Fibroblast of the aortic adventitia (primary cell): Measurements from ENCODE around the gene SMAP2. TPM values are rescaled to one million over a fixed set of nuclear protein-coding genes. Genes with fewer than 3 reads are reported as not detected.
A peak's percentile ranks its signal among the peaks of the same experiment; 100 is the strongest.

ENCODE experiments used
- DNase-seq: peaks from one replicate; pipeline ENCODE4 v3.0.0-alpha.2; 2010; ENCODE audit warnings: low read depth
- H3K4me3 ChIP-seq: 2 replicates; pipeline ENCODE4 v1.5.1; 2011; ENCODE audit warnings: low read depth, mild to moderate bottlenecking, control low read depth, low read length, moderate library complexity
- CTCF ChIP-seq: IDR thresholded peaks from 2 replicates; pipeline ENCODE4 v1.5.1; 2011; ENCODE audit warnings: mild to moderate bottlenecking, low read length, control low read depth, inconsistent platforms; ENCODE audit not compliant: insufficient read depth
- total RNA-seq: library from RNA; depleted of rRNA; stranded (reverse); fragments of >200 nt; gene quantifications from 2 replicates; pipeline ENCODE4 v1.2.3, GENCODE V29; 2012; ENCODE audit warnings: low replicate concordance

Gene SMAP2
- total RNA-seq, 1 donor: 27.4 TPM

DNA sequence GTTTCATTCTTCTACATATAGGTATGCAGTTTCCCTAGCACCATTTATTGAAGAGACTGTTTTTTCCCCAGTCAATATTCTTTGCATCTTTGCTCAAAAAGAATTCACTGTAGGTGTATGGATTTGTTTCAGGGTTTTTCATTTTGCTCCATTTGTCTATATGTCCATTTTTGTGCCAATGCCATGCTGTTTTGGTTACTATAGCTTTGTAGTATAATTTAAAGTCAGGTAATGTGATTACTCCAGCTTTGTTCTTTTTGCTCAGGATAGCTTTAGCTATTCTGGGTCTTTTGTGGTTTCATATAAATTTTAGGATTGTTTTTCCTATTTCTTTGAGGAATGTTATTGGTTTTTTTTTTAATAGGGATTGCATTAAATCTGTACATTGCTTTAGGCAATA lies 15.9 kb upstream of the SMAP2 start:
- no peak for TF ChIP-seq CTCF
- no peak for DNase-seq
- H3K4me3 ChIP-seq: no peak overlapping the region

- H3K4me3 ChIP-seq: no peak overlapping the region
- TF ChIP-seq CTCF: no peak
Measured at GRCh38 chr1:40360631-40361030, 12.9 kb upstream of the SMAP2 start.

DNA sequence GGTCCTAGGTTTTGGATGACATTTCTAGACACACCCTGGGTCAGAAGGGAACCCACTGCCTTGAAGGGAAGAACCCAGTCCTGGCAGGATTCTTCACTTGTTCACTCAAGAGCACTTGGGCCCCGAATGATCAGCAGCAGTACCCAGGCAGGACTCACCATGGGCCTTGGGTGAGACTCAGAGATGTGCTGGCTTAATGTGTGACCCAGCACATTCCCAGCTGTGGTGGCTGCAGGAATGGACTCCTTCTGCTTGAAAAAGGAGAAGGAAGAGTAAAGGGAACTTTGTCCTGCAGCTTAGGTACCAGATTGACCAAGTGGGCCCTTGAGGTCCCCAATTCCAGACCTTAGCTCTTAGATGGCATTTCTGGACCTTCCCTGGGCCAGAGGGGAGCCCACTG lies 12.3 kb upstream of the SMAP2 start:
- H3K4me3 ChIP-seq: no peak overlapping the region
- TF ChIP-seq CTCF: no peak
- DNase-seq: no peak

More at GRCh38 chr1:40360631-40361030, 12.9 kb upstream of the SMAP2 start:
- no peak for DNase-seq

GRCh38 chr1:40361637-40362036 lies 11.9 kb upstream of the SMAP2 start:
- no peak for TF ChIP-seq CTCF
- no peak for DNase-seq
- H3K4me3 ChIP-seq: no peak overlapping the region

- no peak overlapping the region for H3K4me3 ChIP-seq
- no peak for TF ChIP-seq CTCF
- no peak for DNase-seq
Measured at GRCh38 chr1:40362199-40362598, 11.3 kb upstream of the SMAP2 start.

DNA sequence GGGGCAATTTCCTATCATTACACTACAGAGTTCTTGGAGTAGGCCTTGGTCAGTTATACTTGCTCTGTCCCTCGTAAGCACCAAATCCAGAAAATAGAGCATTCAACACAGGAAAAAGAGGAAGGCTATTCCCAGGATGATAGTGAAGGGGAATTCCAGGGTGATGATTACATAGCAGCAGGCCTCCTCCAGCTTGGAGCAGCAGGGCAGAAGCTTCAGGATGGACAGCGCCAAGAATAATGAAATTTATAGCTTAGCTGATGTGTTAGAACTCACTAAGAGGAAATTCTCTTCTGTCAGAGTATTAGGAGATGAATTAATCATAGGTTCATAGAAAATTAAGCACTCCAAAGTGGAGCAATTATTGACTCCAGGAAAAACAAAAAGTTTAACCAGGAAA lies 10.8 kb upstream of the SMAP2 start:
- peak; percentile 65 for DNase-seq
- no peak for TF ChIP-seq CTCF
- H3K4me3 ChIP-seq: no peak overlapping the region

- H3K4me3 ChIP-seq: no peak overlapping the region
- DNase-seq: no peak
- TF ChIP-seq CTCF: no peak
Measured at GRCh38 chr1:40363721-40364120, 9.8 kb upstream of the SMAP2 start.
